ENCODE data around the gene RAPGEF3. TPM values are rescaled to one million over a fixed set of nuclear protein-coding genes. Genes with fewer than 3 reads are reported as not detected.

Gene RAPGEF3
- total and polyA plus RNA-seq, 9 of the 15 experiments (the other 6 are each of a cell fraction or from before 2014, with no cell fraction given), result 0.03 to 0.78 (median 0.37) TPM; not detected in 1

DNA sequence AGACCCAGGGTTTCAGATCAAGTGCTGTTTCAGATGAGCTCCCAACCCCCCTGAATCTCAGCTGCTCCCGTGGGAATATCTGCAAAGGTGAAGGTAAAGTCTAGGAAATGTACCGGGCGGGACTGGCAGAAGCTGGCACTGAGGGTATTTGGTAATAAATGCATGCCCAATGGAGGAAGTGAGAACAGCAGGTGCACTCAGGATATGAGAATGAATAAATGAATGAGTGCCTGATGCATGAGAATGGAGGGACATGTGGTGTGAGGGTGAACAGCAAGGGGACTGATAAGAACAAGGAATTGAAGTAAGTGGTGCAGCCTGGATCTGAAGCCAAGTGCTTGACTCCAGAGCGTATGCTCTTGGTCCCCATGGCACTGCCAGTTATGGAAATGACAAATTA lies 11.6 kb downstream of the RAPGEF3 start:
- CTCF ChIA-PET (ENCODE audit: low intra/inter-chr PET ratio), result no interaction called here

DNA sequence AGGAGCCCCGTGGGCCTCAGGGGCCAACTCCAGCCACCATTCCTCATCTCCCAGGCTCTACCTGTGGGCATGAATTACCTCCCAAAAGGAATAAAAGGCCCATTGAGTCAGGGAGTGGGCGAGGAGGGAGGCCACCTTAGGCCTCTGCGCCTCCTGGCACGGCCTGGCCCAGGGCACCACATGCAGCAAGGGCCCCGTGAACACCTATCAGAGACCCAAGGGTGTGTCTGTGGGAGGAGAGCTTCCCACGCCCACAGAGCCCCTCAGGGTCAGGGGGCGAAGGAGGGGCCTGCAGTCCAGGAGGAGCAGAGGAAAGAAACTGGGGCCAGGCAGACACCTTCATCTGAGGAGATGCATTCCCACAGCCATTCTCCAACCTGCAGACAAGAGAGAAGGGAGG lies 12.2 kb downstream of the RAPGEF3 start:
- no peaks in the 10 kb centered on the region for H3K79me2 ChIP-seq (ENCODE audit: control insufficient read depth, insufficient read depth, low read length)
- POLR2A ChIA-PET, result no interaction called here
- no peaks in the 10 kb centered on the region for H3K9me3 ChIP-seq (replicated peaks; ENCODE audit: control insufficient read depth, insufficient read depth, low read depth, low read length)
- FAIRE-seq, result no peak
- WGBS (ENCODE audit: insufficient coverage, low coverage, missing lambda C conversion rate), result 12% methylated on average over 7 of the region's 7 CpGs
- H3K27me3 ChIP-seq (ENCODE audit: control insufficient read depth in 2 of 2, insufficient read depth in 2 of 2, low read length in 2 of 2), result peaks cover 30 to 70% of the 10 kb centered on the region in 2 experiments
- no peaks in the 10 kb centered on the region for H3K9me1 ChIP-seq (ENCODE audit: control insufficient read depth, insufficient read depth, low read length)
- H4K20me1 ChIP-seq (replicated peaks; ENCODE audit: control insufficient read depth, insufficient read depth, low read length), result no peaks in the 10 kb centered on the region; the same call in 1 of the 2 replicates
- no peak for ATAC-seq
- DNase-seq (ENCODE audit: extremely low read depth in 1 of 4, low spot score in 3 of 4), result no peak
- H3K4me2 ChIP-seq (ENCODE audit: insufficient read depth, low read length), result no peak overlapping the region
- no peak overlapping the region for H3K9ac ChIP-seq (ENCODE audit: insufficient read depth in 1 of 2, low read depth in 2 of 2, low read length in 2 of 2)
- H3K4me1 ChIP-seq (replicated peaks in 1 of 2; ENCODE audit: control insufficient read depth in 2 of 2, insufficient read depth in 2 of 2, low read length in 2 of 2), result peaks cover 6 to 37% of the 10 kb centered on the region in 2 experiments; a peak in 3 of 5 replicates
- CTCF ChIA-PET (ENCODE audit: low intra/inter-chr PET ratio), result interaction anchor here (0.6 kb wide), 1 partner anchor 1068 kb away, joined by 3 read pairs; no protein-coding TSS in a partner anchor
- H3K4me3 ChIP-seq, result no peak overlapping the region
- in situ Hi-C loops (cut with MboI) (no loop called here), intact Hi-C loops (cut with micrococcal nuclease) (no loop called here)
- no TSS peak for BruUV-seq (replicated peaks)
- H2AFZ ChIP-seq (ENCODE audit: low read depth, low read length), result no peak overlapping the region
- no peak overlapping the region for H3K27ac ChIP-seq (ENCODE audit: extremely low read depth, low read depth, low read length)
- H3K36me3 ChIP-seq (ENCODE audit: control insufficient read depth, insufficient read depth, low read length), result no peaks in the 10 kb centered on the region
- TF ChIP-seq ILF3 (IDR thresholded peaks at IDR 0.05; ENCODE audit: borderline replicate concordance) (no peak), ZNF408 (CRISPR knock-in tag; IDR thresholded peaks at IDR 0.05; ENCODE audit: low read depth) (no peak), NR2C1 (IDR thresholded peaks at IDR 0.05) (no peak), NR2C1 (tag; IDR thresholded peaks at IDR 0.05) (no peak), ZNF431 (CRISPR knock-in tag; IDR thresholded peaks at IDR 0.05) (no peak), ASH1L (IDR thresholded peaks at IDR 0.05; ENCODE audit: borderline replicate concordance, low read depth, partially characterized antibody) (no peak)
- TF ChIP-seq, protein P1, sequence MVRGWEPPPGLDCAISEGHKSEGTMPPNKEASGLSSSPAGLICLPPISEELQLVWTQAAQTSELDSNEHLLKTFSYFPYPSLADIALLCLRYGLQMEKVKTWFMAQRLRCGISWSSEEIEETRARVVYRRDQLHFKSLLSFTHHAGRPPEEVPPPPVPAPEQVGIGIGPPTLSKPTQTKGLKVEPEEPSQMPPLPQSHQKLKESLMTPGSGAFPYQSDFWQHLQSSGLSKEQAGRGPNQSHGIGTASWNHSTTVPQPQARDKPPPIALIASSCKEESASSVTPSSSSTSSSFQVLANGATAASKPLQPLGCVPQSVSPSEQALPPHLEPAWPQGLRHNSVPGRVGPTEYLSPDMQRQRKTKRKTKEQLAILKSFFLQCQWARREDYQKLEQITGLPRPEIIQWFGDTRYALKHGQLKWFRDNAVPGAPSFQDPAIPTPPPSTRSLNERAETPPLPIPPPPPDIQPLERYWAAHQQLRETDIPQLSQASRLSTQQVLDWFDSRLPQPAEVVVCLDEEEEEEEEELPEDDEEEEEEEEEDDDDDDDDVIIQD (CRISPR knock-in tag; IDR thresholded peaks at IDR 0.05), result no peak
- TF ChIP-seq, protein P2, sequence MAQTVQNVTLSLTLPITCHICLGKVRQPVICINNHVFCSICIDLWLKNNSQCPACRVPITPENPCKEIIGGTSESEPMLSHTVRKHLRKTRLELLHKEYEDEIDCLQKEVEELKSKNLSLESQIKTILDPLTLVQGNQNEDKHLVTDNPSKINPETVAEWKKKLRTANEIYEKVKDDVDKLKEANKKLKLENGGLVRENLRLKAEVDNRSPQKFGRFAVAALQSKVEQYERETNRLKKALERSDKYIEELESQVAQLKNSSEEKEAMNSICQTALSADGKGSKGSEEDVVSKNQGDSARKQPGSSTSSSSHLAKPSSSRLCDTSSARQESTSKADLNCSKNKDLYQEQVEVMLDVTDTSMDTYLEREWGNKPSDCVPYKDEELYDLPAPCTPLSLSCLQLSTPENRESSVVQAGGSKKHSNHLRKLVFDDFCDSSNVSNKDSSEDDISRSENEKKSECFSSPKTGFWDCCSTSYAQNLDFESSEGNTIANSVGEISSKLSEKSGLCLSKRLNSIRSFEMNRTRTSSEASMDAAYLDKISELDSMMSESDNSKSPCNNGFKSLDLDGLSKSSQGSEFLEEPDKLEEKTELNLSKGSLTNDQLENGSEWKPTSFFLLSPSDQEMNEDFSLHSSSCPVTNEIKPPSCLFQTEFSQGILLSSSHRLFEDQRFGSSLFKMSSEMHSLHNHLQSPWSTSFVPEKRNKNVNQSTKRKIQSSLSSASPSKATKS (CRISPR knock-in tag; IDR thresholded peaks at IDR 0.05), result no peak

More for the DNA sequence above, 11.6 kb downstream of the RAPGEF3 start:
- TF ChIP-seq, protein P3, sequence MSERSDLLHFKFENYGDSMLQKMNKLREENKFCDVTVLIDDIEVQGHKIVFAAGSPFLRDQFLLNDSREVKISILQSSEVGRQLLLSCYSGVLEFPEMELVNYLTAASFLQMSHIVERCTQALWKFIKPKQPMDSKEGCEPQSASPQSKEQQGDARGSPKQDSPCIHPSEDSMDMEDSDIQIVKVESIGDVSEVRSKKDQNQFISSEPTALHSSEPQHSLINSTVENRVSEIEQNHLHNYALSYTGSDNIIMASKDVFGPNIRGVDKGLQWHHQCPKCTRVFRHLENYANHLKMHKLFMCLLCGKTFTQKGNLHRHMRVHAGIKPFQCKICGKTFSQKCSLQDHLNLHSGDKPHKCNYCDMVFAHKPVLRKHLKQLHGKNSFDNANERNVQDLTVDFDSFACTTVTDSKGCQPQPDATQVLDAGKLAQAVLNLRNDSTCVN (CRISPR knock-in tag; IDR thresholded peaks at IDR 0.05), result no peak
- TF ChIP-seq ZNF24 (IDR thresholded peaks at IDR 0.05), result peak; percentile 80
- ATAC-seq (no peak), FAIRE-seq (no peak), DNase-seq (ENCODE audit: extremely low read depth in 1 of 4, low spot score in 3 of 4) (no peak)
- peak overlapping the region in 1 of 2 experiments; percentile 12; a peak in 1 of 4 replicates for H3K9ac ChIP-seq (ENCODE audit: insufficient read depth in 1 of 2, low read depth in 2 of 2, low read length in 2 of 2)
- intact Hi-C loops (cut with micrococcal nuclease) (no loop called here), in situ Hi-C loops (cut with MboI) (no loop called here)
- H3K9me3 ChIP-seq (replicated peaks; ENCODE audit: control insufficient read depth, insufficient read depth, low read depth, low read length), result no peaks in the 10 kb centered on the region
- H3K79me2 ChIP-seq (ENCODE audit: control insufficient read depth, insufficient read depth, low read length), result no peaks in the 10 kb centered on the region
- no peak overlapping the region for H3K4me3 ChIP-seq
- 3% methylated on average over 4 of the region's 4 CpGs for WGBS (ENCODE audit: insufficient coverage, low coverage, missing lambda C conversion rate)
- no peak overlapping the region for H3K4me2 ChIP-seq (ENCODE audit: insufficient read depth, low read length)
- H3K4me1 ChIP-seq (replicated peaks in 1 of 2; ENCODE audit: control insufficient read depth in 2 of 2, insufficient read depth in 2 of 2, low read length in 2 of 2), result peaks cover 6 to 40% of the 10 kb centered on the region in 2 experiments; a peak in 3 of 5 replicates
- H3K27ac ChIP-seq (ENCODE audit: extremely low read depth, low read depth, low read length), result no peak overlapping the region
- BruUV-seq (replicated peaks), result no TSS peak
- no peaks in the 10 kb centered on the region; the same call in 1 of the 2 replicates for H4K20me1 ChIP-seq (replicated peaks; ENCODE audit: control insufficient read depth, insufficient read depth, low read length)
- H2AFZ ChIP-seq (ENCODE audit: low read depth, low read length), result no peak overlapping the region
- H3K9me1 ChIP-seq (ENCODE audit: control insufficient read depth, insufficient read depth, low read length), result no peaks in the 10 kb centered on the region
- POLR2A ChIA-PET, result interaction anchor here (0.9 kb wide), 1 partner anchor 92 kb away, joined by 3 read pairs; no protein-coding TSS in a partner anchor
- H3K27me3 ChIP-seq (ENCODE audit: control insufficient read depth in 2 of 2, insufficient read depth in 2 of 2, low read length in 2 of 2), result peaks cover 30 to 70% of the 10 kb centered on the region in 2 experiments
- H3K36me3 ChIP-seq (ENCODE audit: control insufficient read depth, insufficient read depth, low read length), result no peaks in the 10 kb centered on the region
